Heart left ventricle (tissue), 16 donors: Measurements from ENCODE around the gene NPAS1. TPM values are rescaled to one million over a fixed set of nuclear protein-coding genes. Genes with fewer than 3 reads are reported as not detected.

Experiments used
- ATAC-seq, 4 donors: fragments of 200-7000 bp; cut with Tn5 transposase; one replicate each; pipeline ENCODE4 v1.9.1; 2020 to 2022; ENCODE audit warnings: moderate library complexity in 4 of 4, mild to moderate bottlenecking in 3 of 4, moderate number of reproducible peaks in 1 of 4
- DNase-seq, 5 donors: peaks; one replicate each; pipeline ENCODE4 v3.0.0-alpha.2; 2020
- H3K27ac ChIP-seq, 12 donors: fragments of 200-600 bp; sonication (generic) in 4 of 12; one replicate each; pipeline versions ENCODE4 v1.5.0 to v1.8.0; 2016 to 2022; ENCODE audit warnings: mild to moderate bottlenecking in 2 of 12
- H3K27me3 ChIP-seq, 9 donors: fragments of 200-600 bp; sonication (generic) in 2 of 9; one replicate each; pipeline versions ENCODE4 v1.5.1 to v1.8.0; 2016 to 2022; ENCODE audit warnings: mild to moderate bottlenecking in 3 of 9
- H3K36me3 ChIP-seq, 9 donors: fragments of 200-600 bp; sonication (generic) in 2 of 9; one replicate each; pipeline versions ENCODE4 v1.5.0 to v1.8.0; 2018 to 2022; ENCODE audit warnings: mild to moderate bottlenecking in 2 of 9
- H3K4me1 ChIP-seq, 12 donors: fragments of 200-600 bp; sonication (generic) in 4 of 12; one replicate each; pipeline versions ENCODE4 v1.5.0 to v1.8.0; 2016 to 2022; ENCODE audit warnings: mild to moderate bottlenecking in 3 of 12
- H3K4me3 ChIP-seq, 12 donors: fragments of 200-600 bp; sonication (generic) in 4 of 12; one replicate each; pipeline versions ENCODE4 v1.5.0 to v1.8.0; 2017 to 2022; ENCODE audit warnings: mild to moderate bottlenecking in 9 of 12, moderate library complexity in 4 of 12
- H3K9me3 ChIP-seq, 12 donors: fragments of 200-600 bp; sonication (generic) in 4 of 12; one replicate each; pipeline versions ENCODE4 v1.5.0 to v1.8.0; 2016 to 2022; ENCODE audit warnings: mild to moderate bottlenecking in 1 of 12
- CTCF ChIP-seq, 12 donors: fragments of 200-600 bp; sonication (generic) in 4 of 12; IDR thresholded peaks; one replicate each; pipeline versions ENCODE4 v1.5.0 to v1.8.0; 2018 to 2022; ENCODE audit warnings: antibody characterized with exemption in 12 of 12, mild to moderate bottlenecking in 5 of 12
- POLR2A ChIP-seq, 2 donors: fragments of 450-650 bp; IDR thresholded peaks; one replicate each; pipeline ENCODE4 v1.6.1; 2017; ENCODE audit warnings: antibody characterized with exemption in 2 of 2, mild to moderate bottlenecking in 2 of 2, moderate library complexity in 2 of 2
- WGBS, 4 donors: extraction: QIAGEN DNeasy Blood & Tissue Kit in 2 of 4; methylation state at CpG; one replicate each; pipeline versions ENCODE4 v1.1.5 to v1.1.7; 2013 to 2018; 5-methylcytosine and 5-hydroxymethylcytosine counted together
- intact Hi-C, 10 donors: fragments of 100-400 bp; cut with DNase I; formaldehyde crosslinking; loops; one replicate each; pipeline versions ENCODE4 v1.11.1 to v1.14.2; 2022
- polyA plus RNA-seq, 2 donors: library from polyadenylated mRNA; stranded (reverse); fragments of 200-250 nt; gene quantifications; one replicate each; pipeline ENCODE4 v1.2.3, GENCODE V29; 2013
- total RNA-seq, 9 donors: library from RNA; depleted of rRNA in 2 of 9; stranded (reverse); fragments of >200 nt in 2 of 9; fragmentation: NEBNext Ultra II Directional in 3 of 9; extraction: Animal tissue kit (Norgen Biotek cat#: 25700) in 3 of 9; gene quantifications; one replicate each; pipeline versions ENCODE4 v1.1.0 to v1.2.4, GENCODE V29; 2016 to 2023
- donor health status: ischemic (EF 13 %, LVEDD 7.1; RV severe dilation, severe dysfunction).
- donor health status: healthy with polysubstance abuse.
- donor health status: DM: no; HTN: yes; CAD: no.
- donor health status: DM: no; HTN: no; CAD: no.
- donor health status: ischemic (EF 25% LVEDD 6.9; RV normal size, moderate dysfunction).
- donor health status: ischemic (EF 25% LVEDD 5.7; RV mildly dilated, moderate dysfunction).
- donor health status: healthy.
- donor health status: DM: yes; HTN: yes; CAD: no.
- donor health status: ischemic (EF 35%, LVEDD 5.7; RV mildly dilated, moderate dysfunction).
- donor health status: nonischemic (EF 11% LVEDD 7.7; RV severe dilation, severe dysfunction).
- donor health status: DM: yes; HTN: yes; CAD: no.
- donor health status: PGD.
- donor health status: ischemic (EF 29% LVEDD 5.4; RV normal size, mild dysfunction).
- donor health status: nonischemic (EF 23%, LVEDD 6.1; RV moderate dilation, normal function).

Gene NPAS1
- total and polyA plus RNA-seq, 11 donors, result 0.16 to 1.3 (median 0.69) TPM; not detected in 1

GRCh38 chr19:47069795-47070194, 50.2 kb downstream of the NPAS1 start:
- 84 to 89% (median 88%) methylated on average over 15 of the region's 15 CpGs for WGBS, 4 donors
- intact Hi-C loops, result no loop called here
- Histone ChIP-seq H3K27ac (no peak overlapping the region), H3K4me1 (peaks cover 0 to 4% (median 0%) of the 10 kb centered on the region in 12 donors), H3K9me3 (no peaks in the 10 kb centered on the region), H3K27me3 (no peaks in the 10 kb centered on the region), H3K4me3 (no peak overlapping the region), H3K36me3 (peaks cover 3 to 100% (median 88%) of the 10 kb centered on the region in 9 donors)
- TF ChIP-seq CTCF (IDR thresholded peaks at IDR 0.05), result no peak
- TF ChIP-seq POLR2A (IDR thresholded peaks at IDR 0.05), result no peak
- DNase-seq (peak in 1 of 5 donors; percentile 45), ATAC-seq (no peak)

DNA sequence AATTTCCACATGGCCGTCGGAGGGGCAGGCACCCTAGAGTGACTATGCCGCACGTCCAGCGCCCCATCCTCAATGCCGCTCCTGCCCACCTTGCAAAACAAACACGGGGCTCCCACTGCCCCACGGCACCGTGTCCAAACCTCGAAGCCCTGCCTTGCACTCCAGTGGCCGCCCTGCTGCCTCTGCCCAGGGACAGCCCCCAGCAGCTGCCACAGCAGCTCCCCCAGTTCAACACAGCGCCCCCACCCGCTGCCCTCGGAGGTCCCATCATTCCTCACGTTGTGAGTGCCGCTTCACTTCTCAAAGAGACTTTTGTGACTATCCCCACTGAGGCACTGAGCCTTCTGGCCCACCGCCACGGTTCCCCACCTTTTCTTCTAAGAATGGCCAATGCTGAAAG, 51.1 kb downstream of the NPAS1 start:
- ATAC-seq (no peak), DNase-seq (peak in 1 of 5 donors; percentile 41)
- TF ChIP-seq POLR2A (IDR thresholded peaks at IDR 0.05) (no peak), CTCF (IDR thresholded peaks at IDR 0.05) (no peak)
- H3K9me3 ChIP-seq, result no peaks in the 10 kb centered on the region
- H3K4me3 ChIP-seq, result no peak overlapping the region
- H3K4me1 ChIP-seq, result peaks cover 0 to 10% (median 0%) of the 10 kb centered on the region in 12 donors
- no peak overlapping the region for H3K27ac ChIP-seq
- H3K27me3 ChIP-seq, result no peaks in the 10 kb centered on the region
- 89 to 92% (median 91%) methylated on average over 14 to 18 of the region's 18 CpGs for WGBS, 4 donors
- peaks cover 3 to 100% (median 88%) of the 10 kb centered on the region in 9 donors for H3K36me3 ChIP-seq
- intact Hi-C loops, result no loop called here

- Histone ChIP-seq H3K36me3 (peaks cover under 1 to 100% (median 87%) of the 10 kb centered on the region in 9 donors), H3K4me1 (peaks cover 0 to 11% (median 0%) of the 10 kb centered on the region in 12 donors), H3K27ac (no peak overlapping the region), H3K9me3 (no peaks in the 10 kb centered on the region), H3K4me3 (no peak overlapping the region), H3K27me3 (no peaks in the 10 kb centered on the region)
- TF ChIP-seq CTCF (IDR thresholded peaks at IDR 0.05) (no peak), POLR2A (IDR thresholded peaks at IDR 0.05) (no peak)
- 83 to 95% (median 90%) methylated on average over 7 to 12 of the region's 12 CpGs for WGBS, 4 donors
- ATAC-seq (no peak), DNase-seq (peak in 1 of 5 donors; percentile 33)
- intact Hi-C loops, result loop anchor here in 1 of 10 donors (2.0 kb wide), 1 partner anchor 57 kb away; no protein-coding TSS in a partner anchor
Measured at GRCh38 chr19:47071731-47072130, 52.1 kb downstream of the NPAS1 start.

DNA sequence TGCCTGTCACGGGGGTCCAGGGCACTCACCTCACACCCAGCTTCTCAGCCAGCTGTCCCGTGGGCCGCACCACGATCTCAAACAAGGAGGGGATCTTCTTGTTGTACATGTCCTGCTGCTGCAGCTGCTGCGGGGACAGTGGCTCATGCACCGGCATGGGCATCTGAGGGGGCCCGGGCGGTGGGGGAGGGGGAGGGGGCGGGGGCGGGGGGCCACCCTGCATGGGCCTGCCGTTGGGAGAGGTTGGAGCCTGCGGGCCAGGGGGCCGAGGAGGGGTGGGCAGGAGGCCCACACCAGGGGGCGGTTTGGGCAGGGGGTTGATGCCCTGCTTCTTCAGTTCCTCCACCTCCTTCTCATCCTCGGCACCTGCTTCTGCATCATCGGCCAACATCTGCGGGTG, 52.7 kb downstream of the NPAS1 start:
- ATAC-seq (no peak), DNase-seq (peak in 1 of 5 donors; percentile 11)
- Histone ChIP-seq H3K36me3 (peaks cover 0 to 100% (median 87%) of the 10 kb centered on the region in 9 donors), H3K27me3 (no peaks in the 10 kb centered on the region), H3K9me3 (no peaks in the 10 kb centered on the region), H3K4me1 (peaks cover 0 to 11% (median 0%) of the 10 kb centered on the region in 12 donors), H3K4me3 (no peak overlapping the region), H3K27ac (no peak overlapping the region)
- intact Hi-C loops, result loop anchor here in 1 of 10 donors (2.0 kb wide), 1 partner anchor 56 kb away; no protein-coding TSS in a partner anchor
- no peak for TF ChIP-seq POLR2A (IDR thresholded peaks at IDR 0.05)
- TF ChIP-seq CTCF (IDR thresholded peaks at IDR 0.05), result no peak
- WGBS, 4 donors, result 88 to 97% (median 92%) methylated on average over 9 to 17 of the region's 17 CpGs
